Stimulated activated naive B cell treated with anti-CD40 and anti-IgM and Interleukin-4, amounts not matched to agents 10 μg/mL and 1 μg/mL and 100 μg/mL, for 72 hours (primary cell): Measurements from ENCODE around the gene DUSP15.
"Not testable (repeated sequence)": the region's sequence is repeated elsewhere in the genome, so short reads cannot be mapped to it uniquely, and the experiment has no call there.

Source experiments
- ATAC-seq, 2 donors: fragments of 150-1000 bp; cut with Tn5 transposase; replicated peaks; 2 replicates each; pipeline ENCODE4 v1.10.0; 2021; ENCODE audit warnings: moderate library complexity in 1 of 2
- DNase-seq: peaks from one replicate; pipeline ENCODE4 v3.0.0; 2021
- H3K27ac Mint-ChIP-seq: one replicate; pipeline ENCODE4 v1.8.0; 2022; ENCODE audit warnings: mild to moderate bottlenecking, mixed read lengths
- H3K27me3 Mint-ChIP-seq, 2 donors: one replicate each; pipeline ENCODE4 v1.8.0; 2022; ENCODE audit warnings: mixed read lengths in 2 of 2
- H3K36me3 Mint-ChIP-seq, 2 donors: one replicate each; pipeline ENCODE4 v1.8.0; 2022; ENCODE audit warnings: mixed read lengths in 2 of 2, mild to moderate bottlenecking in 1 of 2
- H3K4me1 Mint-ChIP-seq, 2 donors: one replicate each; pipeline ENCODE4 v1.8.0; 2022; ENCODE audit warnings: mixed read lengths in 2 of 2, mild to moderate bottlenecking in 1 of 2
- H3K4me3 Mint-ChIP-seq, 2 donors: one replicate each; pipeline ENCODE4 v1.8.0; 2022; ENCODE audit warnings: mild to moderate bottlenecking in 2 of 2, mixed read lengths in 2 of 2, moderate library complexity in 1 of 2
- H3K9me3 Mint-ChIP-seq, 2 donors: one replicate each; pipeline ENCODE4 v1.8.0; 2022; ENCODE audit warnings: mixed read lengths in 2 of 2, mild to moderate bottlenecking in 1 of 2

Gene DUSP15

DNA sequence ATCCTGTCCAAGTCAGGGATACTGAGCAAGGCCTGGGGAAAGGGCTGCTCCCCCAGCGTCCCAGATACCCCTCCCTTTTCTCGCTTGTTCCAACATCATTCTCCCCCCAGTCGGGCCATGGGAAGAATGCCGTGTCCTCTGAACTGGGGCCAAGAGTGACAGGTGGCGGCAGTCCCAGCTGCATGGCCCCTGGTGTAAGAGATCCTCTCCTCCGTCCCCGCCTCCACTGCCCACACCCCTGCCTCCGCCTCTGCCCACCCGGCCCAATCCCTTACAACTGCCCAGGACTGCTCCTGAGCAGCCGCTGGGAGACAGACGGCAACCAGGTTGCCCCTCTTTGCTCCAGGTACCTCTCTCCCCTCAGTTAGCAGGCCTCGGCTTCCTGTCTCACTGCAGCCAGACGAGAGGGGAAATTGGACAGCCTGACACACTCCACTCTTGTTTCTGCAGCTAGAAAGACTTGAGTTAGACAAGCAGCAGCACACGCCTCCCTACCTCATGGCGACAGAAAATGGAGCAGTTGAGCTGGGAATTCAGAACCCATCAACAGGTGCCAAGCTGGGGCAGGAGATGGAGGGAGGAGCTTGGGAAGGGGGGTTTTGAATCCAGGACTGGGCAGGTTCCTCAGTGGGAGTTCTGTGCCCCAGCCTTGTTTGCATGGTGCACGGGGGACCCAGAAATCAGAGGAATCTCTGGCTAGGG lies 51.1 kb downstream of the DUSP15 start, which contains the start of gene MYLK2:
MYLK2 (plus strand) TSS at position 274 of the 702 bp plus-strand sequence; CDS start at position 499, 225 bp downstream.
- Mint-ChIP-seq H3K9me3 (no peaks in the 10 kb centered on the region), H3K27me3 (peaks cover 6 to 12% of the 10 kb centered on the region in 2 donors), H3K36me3 (no peaks in the 10 kb centered on the region), H3K27ac (no peak within 1 kb of the TSS), H3K4me3 (no peak within 1 kb of the TSS), H3K4me1 (peaks cover 2 to 5% of the 10 kb centered on the region in 2 donors)
- ATAC-seq (no peak), DNase-seq (no peak)

- Mint-ChIP-seq H3K27me3 (peaks cover 6 to 8% of the 10 kb centered on the region in 2 donors), H3K27ac (no peak overlapping the region), H3K4me3 (no peak overlapping the region), H3K9me3 (no peaks in the 10 kb centered on the region), H3K36me3 (no peaks in the 10 kb centered on the region), H3K4me1 (peaks cover 2 to 5% of the 10 kb centered on the region in 2 donors)
- ATAC-seq (no peak), DNase-seq (no peak)
Measured at GRCh38 chr20:31818376-31818908, 51.9 kb downstream of the DUSP15 start.

GRCh38 chr20:31817461-31817860 lies 52.9 kb downstream of the DUSP15 start:
- H3K9me3 Mint-ChIP-seq = no peaks in the 10 kb centered on the region
- peaks cover 6 to 8% of the 10 kb centered on the region in 2 donors for H3K27me3 Mint-ChIP-seq
- no peak for DNase-seq
- H3K27ac Mint-ChIP-seq = no peak overlapping the region
- no peak for ATAC-seq
- H3K4me3 Mint-ChIP-seq = no peak overlapping the region
- no peaks in the 10 kb centered on the region for H3K36me3 Mint-ChIP-seq
- H3K4me1 Mint-ChIP-seq = no peaks in the 10 kb centered on the region

GRCh38 chr20:31816221-31816620 lies 54.1 kb downstream of the DUSP15 start:
- peaks cover under 1 to 2% of the 10 kb centered on the region in 2 donors for H3K27me3 Mint-ChIP-seq
- ATAC-seq (no peak), DNase-seq (no peak)
- no peak overlapping the region for H3K4me3 Mint-ChIP-seq
- no peaks in the 10 kb centered on the region for H3K36me3 Mint-ChIP-seq
- no peak overlapping the region for H3K27ac Mint-ChIP-seq
- H3K9me3 Mint-ChIP-seq = no peaks in the 10 kb centered on the region
- H3K4me1 Mint-ChIP-seq = no peaks in the 10 kb centered on the region

GRCh38 chr20:31815408-31816188 lies 54.7 kb downstream of the DUSP15 start:
- H3K27me3 Mint-ChIP-seq = no peaks in the 10 kb centered on the region
- H3K36me3 Mint-ChIP-seq = no peaks in the 10 kb centered on the region

DNA sequence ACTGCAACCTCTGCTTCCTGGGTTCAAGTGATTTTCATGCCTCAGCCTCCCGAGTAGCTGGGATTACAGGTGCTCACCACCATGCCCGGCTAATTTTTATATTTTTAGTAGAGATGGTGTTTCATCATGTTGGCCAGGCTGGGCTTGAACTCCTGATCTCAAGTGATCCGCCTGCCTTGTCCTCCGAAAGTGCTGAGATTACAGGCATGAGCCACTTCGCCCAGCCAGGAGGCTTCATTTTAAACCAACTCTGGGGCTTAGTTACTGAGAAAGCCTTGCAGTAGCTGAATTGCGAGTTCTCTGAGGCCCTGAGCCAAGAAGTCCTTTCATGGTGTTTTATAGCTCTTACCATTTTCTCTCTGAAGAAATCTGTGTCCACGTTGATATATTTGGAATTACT lies 56.2 kb downstream of the DUSP15 start:
- not testable (repeated sequence) for H3K4me3 Mint-ChIP-seq, H3K27ac Mint-ChIP-seq, H3K9me3 Mint-ChIP-seq, ATAC-seq, H3K36me3 Mint-ChIP-seq, H3K27me3 Mint-ChIP-seq, DNase-seq, H3K4me1 Mint-ChIP-seq

More at GRCh38 chr20:31815408-31816188, 54.7 kb downstream of the DUSP15 start:
- DNase-seq (no peak), ATAC-seq (no peak)
- no peaks in the 10 kb centered on the region for H3K9me3 Mint-ChIP-seq
- H3K4me3 Mint-ChIP-seq = no peak overlapping the region
- peaks cover 0 to under 1% of the 10 kb centered on the region in 2 donors for H3K4me1 Mint-ChIP-seq
- H3K27ac Mint-ChIP-seq = no peak overlapping the region

DNA sequence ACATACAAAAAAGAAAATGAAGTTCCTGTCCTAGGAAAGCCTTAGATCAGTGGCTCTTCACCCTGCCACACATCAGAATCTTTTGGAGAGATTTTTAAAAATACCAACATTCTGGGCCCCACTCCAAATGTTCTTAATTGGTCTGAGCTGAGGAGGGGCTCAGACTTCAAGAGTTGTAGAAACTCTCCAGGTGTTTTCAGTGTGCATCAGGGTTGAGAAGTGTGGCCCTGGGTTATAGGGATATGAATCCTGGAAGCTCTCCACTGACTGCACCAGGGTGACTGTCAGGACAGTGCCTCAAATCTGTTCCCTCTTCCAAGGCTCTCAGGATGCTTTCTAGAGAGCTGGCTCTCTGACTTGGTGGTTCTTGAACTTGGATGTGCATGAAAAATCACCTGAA lies 56.7 kb downstream of the DUSP15 start:
- Mint-ChIP-seq H3K4me3 (no peak overlapping the region), H3K27me3 (no peaks in the 10 kb centered on the region), H3K9me3 (no peaks in the 10 kb centered on the region), H3K36me3 (no peaks in the 10 kb centered on the region), H3K4me1 (peaks cover 0 to 6% of the 10 kb centered on the region in 2 donors), H3K27ac (no peak overlapping the region)
- no peak for ATAC-seq
- DNase-seq = no peak

DNA sequence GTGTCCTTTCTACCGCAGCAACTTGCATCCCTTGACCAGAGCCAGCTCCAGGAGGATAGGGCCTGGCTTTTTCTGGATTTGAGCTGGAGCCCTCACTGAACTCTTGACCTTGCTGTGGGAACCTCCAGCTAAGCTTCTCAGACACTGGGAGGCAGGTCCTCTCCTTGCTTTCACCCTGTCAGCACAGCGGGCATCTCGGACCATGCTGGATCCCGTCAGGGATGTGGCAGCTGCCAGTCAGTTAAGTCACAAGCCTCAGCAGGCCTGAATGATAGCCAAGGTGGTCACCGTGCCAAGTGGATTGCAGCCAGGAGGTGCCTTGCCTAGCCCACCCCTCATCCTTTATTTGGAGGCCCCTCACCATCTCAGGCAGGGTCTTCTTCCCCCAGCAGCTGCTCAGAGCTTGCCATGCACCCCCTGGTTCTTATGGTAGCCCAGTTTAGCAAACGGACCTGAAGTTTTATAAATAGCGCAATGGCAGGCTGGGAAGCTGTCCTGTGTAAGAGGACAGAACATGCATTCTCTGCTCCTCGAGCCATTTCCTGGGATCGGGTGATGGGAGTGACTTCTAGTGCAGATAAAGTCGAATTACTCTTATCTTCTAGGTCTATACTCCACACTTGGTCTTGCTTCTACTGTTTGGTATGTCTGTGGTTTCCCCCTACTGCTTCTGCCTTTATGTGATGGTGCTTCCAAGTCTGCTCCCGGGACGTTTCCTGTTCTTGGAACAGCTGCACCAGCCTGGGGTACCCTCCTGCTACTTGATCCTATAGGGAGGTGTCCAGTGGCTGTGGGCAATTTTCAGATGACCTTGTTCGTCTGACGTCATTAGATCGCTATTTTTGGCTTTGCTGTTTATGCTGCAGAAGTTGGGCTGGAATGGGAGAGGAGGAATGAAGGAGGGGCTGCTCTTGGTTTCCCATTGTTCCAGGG lies 58.3 kb downstream of the DUSP15 start:
- no peaks in the 10 kb centered on the region for H3K36me3 Mint-ChIP-seq
- no peaks in the 10 kb centered on the region for H3K9me3 Mint-ChIP-seq
- H3K27ac Mint-ChIP-seq = no peak overlapping the region
- H3K4me1 Mint-ChIP-seq = peaks cover 3 to 10% of the 10 kb centered on the region in 2 donors
- ATAC-seq (no peak), DNase-seq (no peak)
- no peak overlapping the region for H3K4me3 Mint-ChIP-seq
- no peaks in the 10 kb centered on the region for H3K27me3 Mint-ChIP-seq

GRCh38 chr20:31811198-31811597 lies 59.1 kb downstream of the DUSP15 start:
- Mint-ChIP-seq H3K27ac (no peak overlapping the region), H3K4me1 (peaks cover 8 to 19% of the 10 kb centered on the region in 2 donors), H3K36me3 (no peaks in the 10 kb centered on the region), H3K9me3 (no peaks in the 10 kb centered on the region), H3K4me3 (no peak overlapping the region), H3K27me3 (no peaks in the 10 kb centered on the region)
- DNase-seq (no peak), ATAC-seq (no peak)
